ENCODE data around the gene TMEM250. TPM values are rescaled to one million over a fixed set of nuclear protein-coding genes. Genes with fewer than 3 reads are reported as not detected.

TMEM250 gene
- total and polyA plus RNA-seq, 7 donors: 23.7 to 48.4 (median 30.0) TPM

- peaks cover 0 to 35% (median 32%) of the 10 kb centered on the region in 4 donors for H3K4me1 ChIP-seq
- 89 to 90% methylated on average over 22 of the region's 22 CpGs for WGBS, 2 donors
- no peaks in the 10 kb centered on the region for H3K9me3 ChIP-seq
Observed at GRCh38 chr9:136111190-136111589, 7.5 kb downstream of the TMEM250 start.

GRCh38 chr9:136110082-136111061, 8.3 kb downstream of the TMEM250 start:
- intact Hi-C loops (cut with DNase I): loop anchor here (2.0 to 10.0 kb wide), 2 partner anchors 22 to 116 kb away; no protein-coding TSS in a partner anchor
- H3K27me3 ChIP-seq: no peaks in the 10 kb centered on the region
- peak overlapping the region; percentile 52 to 91 (median 86) for H3K27ac ChIP-seq
- H3K4me1 ChIP-seq: peaks cover 0 to 42% (median 34%) of the 10 kb centered on the region in 4 donors
- H3K36me3 ChIP-seq: peaks cover 0 to 22% (median 3%) of the 10 kb centered on the region in 4 donors
- 13 to 29% methylated on average over 42 of the region's 42 CpGs for WGBS, 2 donors
- H3K4me3 ChIP-seq: peak overlapping the region in 3 of 4 donors; percentile 37 to 47 (median 43)
- TF ChIP-seq POLR2AphosphoS5 (IDR thresholded peaks at IDR 0.05) (no peak), CTCF (IDR thresholded peaks at IDR 0.05) (peak in 2 of 4 experiments; percentile 17 to 25), EP300 (IDR thresholded peaks at IDR 0.05) (no peak), POLR2A (IDR thresholded peaks at IDR 0.05) (no peak)
- H3K9me3 ChIP-seq: no peaks in the 10 kb centered on the region
- DNase-seq: no peak

More at GRCh38 chr9:136111190-136111589, 7.5 kb downstream of the TMEM250 start:
- Histone ChIP-seq H3K36me3 (peaks cover 2 to 30% (median 10%) of the 10 kb centered on the region in 4 donors), H3K27me3 (no peaks in the 10 kb centered on the region), H3K4me3 (no peak overlapping the region), H3K27ac (peak overlapping the region in 2 of 4 donors; percentile 85 to 91)
- TF ChIP-seq CTCF (IDR thresholded peaks at IDR 0.05): no peak
- no peak for TF ChIP-seq EP300 (IDR thresholded peaks at IDR 0.05)
- TF ChIP-seq POLR2AphosphoS5 (IDR thresholded peaks at IDR 0.05): no peak
- TF ChIP-seq POLR2A (IDR thresholded peaks at IDR 0.05): no peak
- intact Hi-C loops (cut with DNase I): loop anchor here (2.0 to 10.0 kb wide), 2 partner anchors 22 to 116 kb away; no protein-coding TSS in a partner anchor
- no peak for DNase-seq

GRCh38 chr9:136109351-136110081, 9.2 kb downstream of the TMEM250 start:
- peak in 1 of 4 experiments; percentile 6 for TF ChIP-seq CTCF (IDR thresholded peaks at IDR 0.05)
- peak; percentile 61 to 86 (median 83) for TF ChIP-seq POLR2AphosphoS5 (IDR thresholded peaks at IDR 0.05)
- peak in 2 of 4 donors; percentile 64 to 80 for TF ChIP-seq EP300 (IDR thresholded peaks at IDR 0.05)
- TF ChIP-seq POLR2A (IDR thresholded peaks at IDR 0.05): no peak
- Histone ChIP-seq H3K36me3 (peaks cover 0 to 14% (median under 1%) of the 10 kb centered on the region in 4 donors), H3K27ac (peak overlapping the region; percentile 85 to 91 (median 86)), H3K4me1 (peaks cover 0 to 50% (median 43%) of the 10 kb centered on the region in 4 donors), H3K9me3 (no peaks in the 10 kb centered on the region), H3K27me3 (no peaks in the 10 kb centered on the region), H3K4me3 (peak overlapping the region; percentile 1 to 47 (median 40))
- 1% methylated on average over 48 of the region's 48 CpGs for WGBS, 2 donors
- DNase-seq: peak; percentile 97
- intact Hi-C loops (cut with DNase I): loop anchor here (2.0 to 10.0 kb wide), 2 partner anchors 21 to 115 kb away; no protein-coding TSS in a partner anchor

- Histone ChIP-seq H3K27me3 (no peaks in the 10 kb centered on the region), H3K9me3 (no peaks in the 10 kb centered on the region), H3K27ac (peak overlapping the region; percentile 85 to 91 (median 86)), H3K4me1 (peaks cover 0 to 58% (median 48%) of the 10 kb centered on the region in 4 donors), H3K4me3 (peak overlapping the region in 3 of 4 donors; percentile 37 to 47 (median 43)), H3K36me3 (peaks cover 0 to 6% (median 0%) of the 10 kb centered on the region in 4 donors)
- no peak for TF ChIP-seq POLR2A (IDR thresholded peaks at IDR 0.05)
- intact Hi-C loops (cut with DNase I): no loop called here
- DNase-seq: no peak
- WGBS, 2 donors: 28 to 73% methylated on average over 27 of the region's 27 CpGs
Observed at GRCh38 chr9:136108648-136109266, 9.9 kb downstream of the TMEM250 start.

Data from sigmoid colon (tissue), 7 donors.